Body of pancreas (tissue), 4 donors: ENCODE data around the gene UST. TPM values are rescaled to one million over a fixed set of nuclear protein-coding genes. Genes with fewer than 3 reads are reported as not detected.

Experiments
- ATAC-seq: fragments of 150-250 bp; one replicate; pipeline ENCODE4 v1.9.1; 2016
- DNase-seq, 4 donors: peaks; one replicate each; pipeline ENCODE4 v3.0.0-alpha.2; 2019
- H3K27ac ChIP-seq, 4 donors: fragments of 200-600 bp; sonication (generic); 1 replicate in 3 of 4; 2 replicates in 1 of 4; pipeline versions ENCODE4 v1.5.1 to v1.6.1; 2016 to 2019; ENCODE audit warnings: mild to moderate bottlenecking in 1 of 4, mixed read lengths in 1 of 4, moderate library complexity in 1 of 4
- H3K27me3 ChIP-seq, 2 donors: fragments of 200-600 bp; sonication (generic); one replicate each; pipeline ENCODE4 v1.6.0; 2016; ENCODE audit warnings: mild to moderate bottlenecking in 1 of 2
- H3K36me3 ChIP-seq, 2 donors: fragments of 200-600 bp; sonication (generic); replicated peaks in 1 of 2; 2 replicates each; pipeline ENCODE4 v1.5.1; 2016; ENCODE audit warnings: low read depth in 2 of 2; ENCODE audit not compliant: insufficient read depth in 1 of 2
- H3K4me1 ChIP-seq: fragments of 200-600 bp; sonication (generic); one replicate; pipeline ENCODE4 v1.6.0; 2016
- H3K4me3 ChIP-seq, 2 donors: fragments of 200-600 bp; sonication (generic); 1 replicate in 1 of 2; 2 replicates in 1 of 2; pipeline ENCODE4 v1.5.1; 2016 to 2019
- H3K9me3 ChIP-seq, 3 donors: fragments of 200-600 bp; sonication (generic); 1 replicate in 2 of 3; 2 replicates in 1 of 3; pipeline ENCODE4 v1.5.1; 2016
- CTCF ChIP-seq, 7 experiments: fragments of 450-650 bp in 4 of 7; fragments of 200-600 bp in 3 of 7; sonication (generic) in 3 of 7; IDR thresholded peaks; one replicate each; pipeline ENCODE4 v1.5.1; 2016 to 2019; ENCODE audit warnings: antibody characterized with exemption in 7 of 7
- POLR2A ChIP-seq, 3 donors: fragments of 450-650 bp; IDR thresholded peaks; one replicate each; pipeline ENCODE4 v1.6.1; 2016; ENCODE audit warnings: antibody characterized with exemption in 3 of 3, mild to moderate bottlenecking in 2 of 3
- WGBS, 2 donors: methylation state at CpG; one replicate each; pipeline ENCODE4 v1.1.5; 2017; 5-methylcytosine and 5-hydroxymethylcytosine counted together
- intact Hi-C: fragments of 100-400 bp; cut with DNase I; formaldehyde crosslinking; loops from one replicate; pipeline ENCODE4 v1.15.1; 2023
- total RNA-seq, 2 donors: library from RNA; depleted of rRNA; stranded (reverse); fragments of >200 nt; gene quantifications; one replicate each; pipeline ENCODE4 v1.1.0, GENCODE V29; 2016

Gene UST
- total RNA-seq, 2 donors from 2014 or later, result 11.4 to 28.3 TPM

GRCh38 chr6:148943451-148943850 is 196.6 kb downstream of the UST start:
- Histone ChIP-seq H3K36me3 (no peaks in the 10 kb centered on the region), H3K4me1 (peaks cover 4% of the 10 kb centered on the region), H3K9me3 (no peaks in the 10 kb centered on the region), H3K27me3 (no peaks in the 10 kb centered on the region), H3K27ac (no peak overlapping the region), H3K4me3 (no peak overlapping the region)
- no peak for ATAC-seq
- DNase-seq, result no peak
- TF ChIP-seq POLR2A (IDR thresholded peaks at IDR 0.05) (no peak), CTCF (IDR thresholded peaks at IDR 0.05) (no peak)
- 26 to 30% methylated on average over 1 of the region's 1 CpG for WGBS, 2 donors
- intact Hi-C loops, result loop anchor here (10.0 kb wide), 1 partner anchor 189 kb away; no protein-coding TSS in a partner anchor

GRCh38 chr6:148944608-148945007 is 197.8 kb downstream of the UST start:
- Histone ChIP-seq H3K4me1 (peaks cover 4% of the 10 kb centered on the region), H3K9me3 (no peaks in the 10 kb centered on the region), H3K4me3 (no peak overlapping the region), H3K36me3 (no peaks in the 10 kb centered on the region), H3K27me3 (no peaks in the 10 kb centered on the region), H3K27ac (no peak overlapping the region)
- WGBS, 2 donors, result 95 to 100% methylated on average over 1 of the region's 1 CpG
- DNase-seq (no peak), ATAC-seq (no peak)
- TF ChIP-seq POLR2A (IDR thresholded peaks at IDR 0.05) (no peak), CTCF (IDR thresholded peaks at IDR 0.05) (no peak)
- intact Hi-C loops, result loop anchor here (5.0 to 10.0 kb wide), 2 partner anchors 190 to 367 kb away; no protein-coding TSS in a partner anchor

GRCh38 chr6:148945301-148946021 is 198.6 kb downstream of the UST start:
- no peaks in the 10 kb centered on the region for H3K9me3 ChIP-seq
- DNase-seq (no peak), ATAC-seq (no peak)
- no peak overlapping the region for H3K4me3 ChIP-seq
- TF ChIP-seq CTCF (IDR thresholded peaks at IDR 0.05) (no peak), POLR2A (IDR thresholded peaks at IDR 0.05) (no peak)
- H3K27me3 ChIP-seq, result no peaks in the 10 kb centered on the region
- WGBS, 2 donors, result 69 to 70% methylated on average over 8 of the region's 8 CpGs
- intact Hi-C loops, result loop anchor here (5.0 to 10.0 kb wide), 2 partner anchors 191 to 368 kb away; no protein-coding TSS in a partner anchor
- H3K36me3 ChIP-seq, result no peaks in the 10 kb centered on the region
- H3K27ac ChIP-seq, result no peak overlapping the region
- H3K4me1 ChIP-seq, result peaks cover 4% of the 10 kb centered on the region

- Histone ChIP-seq H3K27ac (no peak overlapping the region), H3K4me1 (peaks cover 4% of the 10 kb centered on the region), H3K4me3 (no peak overlapping the region), H3K36me3 (no peaks in the 10 kb centered on the region), H3K27me3 (no peaks in the 10 kb centered on the region), H3K9me3 (no peaks in the 10 kb centered on the region)
- peak; percentile 86 to 92 (median 87) for DNase-seq
- intact Hi-C loops, result loop anchor here (5.0 to 10.0 kb wide), 2 partner anchors 193 to 371 kb away; no protein-coding TSS in a partner anchor
- peak; percentile 90 for ATAC-seq
- 22 to 24% methylated on average over 12 of the region's 12 CpGs for WGBS, 2 donors
- TF ChIP-seq CTCF (IDR thresholded peaks at IDR 0.05) (peak; percentile 65 to 89 (median 84)), POLR2A (IDR thresholded peaks at IDR 0.05) (no peak)
Measured at GRCh38 chr6:148947621-148948444, 201.0 kb downstream of the UST start.
